Astrocyte (in vitro differentiated cells and primary cell): ENCODE measurements around the gene AGBL4. TPM values are rescaled to one million over a fixed set of nuclear protein-coding genes. Genes with fewer than 3 reads are reported as not detected.

Experiments
- DNase-seq: peaks from one replicate; pipeline ENCODE4 v3.0.0-alpha.2; 2010; ENCODE audit warnings: low read depth
- FAIRE-seq: peaks from 2 replicates; lab custom pipeline; 2011; peaks lifted over from hg19 to GRCh38; lab: Jason Lieb, UNC
- H2AFZ ChIP-seq: 2 replicates; pipeline ENCODE4 v1.6.0; 2012; ENCODE audit warnings: low read depth, low read length, inconsistent platforms
- H3K27ac ChIP-seq: 2 replicates; pipeline ENCODE4 v1.5.1; 2011; ENCODE audit warnings: low read depth, low read length, inconsistent platforms
- H3K27me3 ChIP-seq: 2 replicates; pipeline ENCODE4 v1.6.0; 2011; ENCODE audit warnings: low read length, inconsistent platforms; ENCODE audit not compliant: insufficient read depth
- H3K36me3 ChIP-seq: 2 replicates; pipeline ENCODE4 v1.5.1; 2011; ENCODE audit warnings: low read length, inconsistent platforms; ENCODE audit not compliant: insufficient read depth
- H3K4me1 ChIP-seq: 2 replicates; pipeline ENCODE4 v1.5.1; 2011; ENCODE audit warnings: low read length, inconsistent platforms; ENCODE audit not compliant: insufficient read depth
- H3K4me2 ChIP-seq: 2 replicates; pipeline ENCODE4 v1.6.0; 2012; ENCODE audit warnings: low read length, inconsistent platforms
- H3K4me3 ChIP-seq: 2 replicates; pipeline ENCODE4 v1.5.1; 2011; ENCODE audit warnings: low read depth, mild to moderate bottlenecking, low read length, inconsistent platforms; ENCODE audit not compliant: insufficient read depth
- H3K79me2 ChIP-seq: 2 replicates; pipeline ENCODE4 v1.6.0; 2012; ENCODE audit warnings: mild to moderate bottlenecking, low read length, inconsistent platforms; ENCODE audit not compliant: insufficient read depth
- H3K9ac ChIP-seq: 2 replicates; pipeline ENCODE4 v1.6.0; 2012; ENCODE audit warnings: mild to moderate bottlenecking, low read length, inconsistent platforms
- H3K9me3 ChIP-seq: 2 replicates; pipeline ENCODE4 v1.5.1; 2012; ENCODE audit warnings: low read depth, mild to moderate bottlenecking, low read length, inconsistent platforms; ENCODE audit not compliant: insufficient read depth
- H4K20me1 ChIP-seq: 2 replicates; pipeline ENCODE4 v1.6.0; 2012; ENCODE audit warnings: low read length, inconsistent platforms; ENCODE audit not compliant: insufficient read depth
- H3K27ac Mint-ChIP-seq: one replicate; pipeline ENCODE4 v1.8.0; 2021; ENCODE audit warnings: mild to moderate bottlenecking, mixed read lengths; ENCODE audit not compliant: unreplicated experiment
- H3K27me3 Mint-ChIP-seq: one replicate; pipeline ENCODE4 v1.8.0; 2021; ENCODE audit warnings: low read depth, mixed read lengths; ENCODE audit not compliant: unreplicated experiment
- H3K36me3 Mint-ChIP-seq: one replicate; pipeline ENCODE4 v1.8.0; 2021; ENCODE audit warnings: low read depth, mixed read lengths; ENCODE audit not compliant: unreplicated experiment
- H3K4me1 Mint-ChIP-seq: one replicate; pipeline ENCODE4 v1.8.0; 2021; ENCODE audit warnings: low read depth, mixed read lengths; ENCODE audit not compliant: unreplicated experiment
- H3K4me3 Mint-ChIP-seq: one replicate; pipeline ENCODE4 v1.8.0; 2021; ENCODE audit warnings: mild to moderate bottlenecking, moderate library complexity, mixed read lengths; ENCODE audit not compliant: unreplicated experiment
- H3K9me3 Mint-ChIP-seq: one replicate; pipeline ENCODE4 v1.8.0; 2021; ENCODE audit warnings: mild to moderate bottlenecking, mixed read lengths; ENCODE audit not compliant: unreplicated experiment
- EZH2 ChIP-seq: IDR thresholded peaks from 2 replicates; pipeline ENCODE4 v1.6.1; 2012; ENCODE audit warnings: mild to moderate bottlenecking, low read length, inconsistent platforms; ENCODE audit not compliant: insufficient read depth
- total RNA-seq: library from RNA; stranded (reverse); gene quantifications from 2 replicates; pipeline ENCODE4 v1.2.1, GENCODE V29; 2021
- TF ChIP-seq, protein P1 (sequence below): IDR thresholded peaks from 2 replicates; pipeline ENCODE4 v1.5.1; 2011; ENCODE audit warnings: low read depth, mild to moderate bottlenecking, inconsistent platforms, low read length, moderate library complexity; ENCODE audit not compliant: insufficient read depth

AGBL4 gene
- total RNA-seq, 1 donor from 2014 or later, result not detected

DNA sequence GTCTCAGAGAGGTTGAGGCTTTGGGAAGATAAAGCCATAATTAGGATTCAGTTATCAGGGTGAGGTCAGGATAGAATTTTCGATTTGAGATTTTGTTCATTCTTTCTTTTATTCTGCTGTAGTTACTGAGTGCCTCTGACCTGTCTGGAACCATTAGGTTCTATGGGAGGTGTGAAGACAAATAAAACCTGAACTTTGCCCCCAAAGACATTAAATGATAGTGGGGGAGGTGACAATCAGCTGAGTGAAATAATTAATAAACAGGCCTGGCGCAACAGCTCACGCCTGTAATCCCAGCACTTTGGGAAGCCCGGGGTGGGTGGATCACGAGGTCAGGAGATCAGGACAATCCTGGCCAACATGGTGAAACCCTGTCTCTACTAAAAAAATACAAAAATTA is 1496.7 kb downstream of the AGBL4 start:
- no peak overlapping the region for H3K4me3 ChIP-seq
- H3K4me1 Mint-ChIP-seq, result peaks cover 11% of the 10 kb centered on the region
- no peaks in the 10 kb centered on the region for H3K9me3 Mint-ChIP-seq
- H3K9ac ChIP-seq, result no peak overlapping the region
- no peak overlapping the region for H3K27ac Mint-ChIP-seq
- H3K79me2 ChIP-seq, result no peaks in the 10 kb centered on the region
- no peaks in the 10 kb centered on the region for H3K36me3 ChIP-seq
- no peaks in the 10 kb centered on the region for H3K27me3 ChIP-seq
- no peaks in the 10 kb centered on the region for H3K4me1 ChIP-seq
- FAIRE-seq, result no peak
- no peak overlapping the region for H3K4me3 Mint-ChIP-seq
- no peaks in the 10 kb centered on the region for H3K36me3 Mint-ChIP-seq
- no peaks in the 10 kb centered on the region for H3K9me3 ChIP-seq
- H4K20me1 ChIP-seq, result no peaks in the 10 kb centered on the region
- no peak for TF ChIP-seq EZH2
- TF ChIP-seq, protein P1, sequence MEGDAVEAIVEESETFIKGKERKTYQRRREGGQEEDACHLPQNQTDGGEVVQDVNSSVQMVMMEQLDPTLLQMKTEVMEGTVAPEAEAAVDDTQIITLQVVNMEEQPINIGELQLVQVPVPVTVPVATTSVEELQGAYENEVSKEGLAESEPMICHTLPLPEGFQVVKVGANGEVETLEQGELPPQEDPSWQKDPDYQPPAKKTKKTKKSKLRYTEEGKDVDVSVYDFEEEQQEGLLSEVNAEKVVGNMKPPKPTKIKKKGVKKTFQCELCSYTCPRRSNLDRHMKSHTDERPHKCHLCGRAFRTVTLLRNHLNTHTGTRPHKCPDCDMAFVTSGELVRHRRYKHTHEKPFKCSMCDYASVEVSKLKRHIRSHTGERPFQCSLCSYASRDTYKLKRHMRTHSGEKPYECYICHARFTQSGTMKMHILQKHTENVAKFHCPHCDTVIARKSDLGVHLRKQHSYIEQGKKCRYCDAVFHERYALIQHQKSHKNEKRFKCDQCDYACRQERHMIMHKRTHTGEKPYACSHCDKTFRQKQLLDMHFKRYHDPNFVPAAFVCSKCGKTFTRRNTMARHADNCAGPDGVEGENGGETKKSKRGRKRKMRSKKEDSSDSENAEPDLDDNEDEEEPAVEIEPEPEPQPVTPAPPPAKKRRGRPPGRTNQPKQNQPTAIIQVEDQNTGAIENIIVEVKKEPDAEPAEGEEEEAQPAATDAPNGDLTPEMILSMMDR, result no peak
- H3K27ac ChIP-seq, result no peak overlapping the region
- H3K4me2 ChIP-seq, result no peak overlapping the region
- no peak overlapping the region for H2AFZ ChIP-seq
- DNase-seq, result no peak
- H3K27me3 Mint-ChIP-seq, result peaks cover 8% of the 10 kb centered on the region

DNA sequence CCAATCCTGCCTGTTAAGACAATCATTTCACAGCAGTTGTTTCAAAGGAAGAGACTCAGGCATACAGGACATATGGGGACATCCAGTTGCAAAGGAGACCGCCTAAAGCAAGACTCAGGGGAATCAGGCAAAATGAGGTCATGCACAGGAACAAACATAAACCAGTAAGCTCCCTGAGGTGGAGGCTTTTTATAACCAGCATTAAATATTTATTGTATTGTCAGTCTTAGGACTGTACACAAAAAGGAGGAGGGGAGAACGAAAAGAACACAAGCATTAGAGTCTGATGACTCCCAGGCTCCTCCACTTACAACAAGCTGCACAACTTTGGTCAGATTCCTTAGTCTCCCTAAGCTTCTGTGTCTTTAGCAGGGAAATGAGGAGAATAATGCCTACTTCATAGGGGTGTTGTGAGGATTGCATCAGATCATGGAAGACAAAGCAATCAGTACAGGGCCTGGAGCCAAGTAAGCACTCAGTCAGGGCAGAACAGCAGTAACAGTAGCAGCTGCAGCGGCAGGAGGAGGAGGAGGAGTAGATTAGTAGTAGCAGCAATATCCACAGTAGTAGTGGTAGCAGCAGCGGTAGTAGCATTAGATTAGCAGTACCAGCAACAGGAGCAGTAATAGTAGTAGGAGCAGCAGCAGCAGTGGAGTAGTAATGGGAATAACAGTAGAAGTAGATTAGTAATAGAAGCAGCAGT is 1497.6 kb downstream of the AGBL4 start:
- no peak overlapping the region for H3K27ac ChIP-seq
- peaks cover 11% of the 10 kb centered on the region for H3K4me1 Mint-ChIP-seq
- FAIRE-seq, result no peak

More for the DNA sequence above, 1497.6 kb downstream of the AGBL4 start:
- no peak overlapping the region for H3K4me3 Mint-ChIP-seq
- peaks cover 8% of the 10 kb centered on the region for H3K27me3 Mint-ChIP-seq
- Histone ChIP-seq H3K9ac (no peak overlapping the region), H3K4me2 (no peak overlapping the region), H3K79me2 (no peaks in the 10 kb centered on the region), H3K4me1 (no peaks in the 10 kb centered on the region), H2AFZ (no peak overlapping the region), H4K20me1 (no peaks in the 10 kb centered on the region), H3K4me3 (no peak overlapping the region), H3K36me3 (no peaks in the 10 kb centered on the region), H3K27me3 (no peaks in the 10 kb centered on the region), H3K9me3 (no peaks in the 10 kb centered on the region)
- no peak for DNase-seq
- H3K27ac Mint-ChIP-seq, result peak overlapping the region; percentile 36
- H3K36me3 Mint-ChIP-seq, result no peaks in the 10 kb centered on the region
- TF ChIP-seq, protein P1, result no peak
- no peaks in the 10 kb centered on the region for H3K9me3 Mint-ChIP-seq
